ENCODE data around the gene ZBTB17. TPM values are rescaled to one million over a fixed set of nuclear protein-coding genes. Genes with fewer than 3 reads are reported as not detected.

The ZBTB17 gene
- total RNA-seq, 1 donor from 2014 or later, result 38.5 TPM

DNA sequence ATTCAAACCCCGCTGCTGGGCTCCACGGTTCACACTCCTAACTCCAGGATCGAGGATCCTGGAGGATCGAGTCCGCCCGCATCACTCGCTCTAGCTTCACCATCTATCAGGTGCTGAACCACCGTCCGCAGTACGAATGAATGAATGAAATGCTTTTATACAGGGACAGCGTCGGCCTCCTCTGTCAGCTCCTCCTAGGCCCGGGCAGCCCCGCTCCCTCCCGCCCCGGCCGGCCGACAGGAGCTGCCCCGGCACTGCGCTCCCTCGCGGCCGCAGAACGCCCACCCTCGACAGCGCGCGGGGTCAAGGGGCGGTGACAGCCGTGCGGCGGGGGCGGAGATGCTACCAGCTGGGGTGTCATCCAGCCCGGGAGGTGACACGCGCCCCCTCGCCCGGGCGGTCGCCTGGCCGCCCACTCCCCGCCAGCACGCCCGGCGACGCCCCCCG, 520 bp downstream of the ZBTB17 start:
- Histone ChIP-seq H3K36me3 (peaks cover 0 to 6% of the 10 kb centered on the region in 2 donors), H3K4me3 (peak overlapping the region; percentile 81 to 89), H3K27ac (peak overlapping the region; percentile 86), H3K4me1 (peaks cover 29% of the 10 kb centered on the region), H3K9me3 (no peaks in the 10 kb centered on the region), H3K27me3 (no peaks in the 10 kb centered on the region)
- no peak for TF ChIP-seq POLR2A (IDR thresholded peaks at IDR 0.05)
- TF ChIP-seq CTCF (IDR thresholded peaks at IDR 0.05), result no peak
- no peak for TF ChIP-seq POLR2AphosphoS5 (IDR thresholded peaks at IDR 0.05; ENCODE audit: insufficient read depth in 1 of 2, low read depth in 1 of 2)
- intact Hi-C loops (cut with DNase I), result no loop called here
- DNase-seq (ENCODE audit: extremely low spot score in 2 of 2), result no peak

DNA sequence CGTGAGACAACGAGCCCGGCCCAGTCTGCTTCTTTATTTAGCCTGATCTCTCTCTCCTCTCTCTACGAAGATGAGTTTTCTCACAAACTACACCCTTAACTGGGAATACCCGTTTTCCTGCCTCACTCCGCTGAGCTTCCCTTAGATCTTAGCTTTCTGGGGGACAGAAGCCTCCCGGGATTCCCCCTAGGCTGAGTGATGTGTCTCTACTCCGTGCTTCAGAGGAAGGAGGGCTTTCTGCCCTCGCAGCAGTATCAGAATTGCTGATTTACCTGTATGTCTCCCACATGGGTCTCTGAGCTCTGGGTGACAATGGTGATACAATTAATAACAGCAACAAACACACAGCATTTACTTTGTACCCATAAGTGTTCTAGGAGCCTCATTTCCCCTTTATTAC, 1.0 kb downstream of the ZBTB17 start:
- H3K27me3 ChIP-seq, result no peaks in the 10 kb centered on the region
- H3K27ac ChIP-seq, result no peak overlapping the region
- TF ChIP-seq POLR2AphosphoS5 (IDR thresholded peaks at IDR 0.05; ENCODE audit: insufficient read depth in 1 of 2, low read depth in 1 of 2) (no peak), CTCF (IDR thresholded peaks at IDR 0.05) (no peak), POLR2A (IDR thresholded peaks at IDR 0.05) (no peak)
- peaks cover 0 to 6% of the 10 kb centered on the region in 2 donors for H3K36me3 ChIP-seq
- no peaks in the 10 kb centered on the region for H3K9me3 ChIP-seq
- H3K4me1 ChIP-seq, result peaks cover 29% of the 10 kb centered on the region
- DNase-seq (ENCODE audit: extremely low spot score in 2 of 2), result no peak
- peak overlapping the region; percentile 81 to 89 for H3K4me3 ChIP-seq
- intact Hi-C loops (cut with DNase I), result no loop called here

GRCh38 chr1:15973772-15974171, 2.1 kb downstream of the ZBTB17 start:
- TF ChIP-seq POLR2AphosphoS5 (IDR thresholded peaks at IDR 0.05; ENCODE audit: insufficient read depth in 1 of 2, low read depth in 1 of 2), result no peak
- TF ChIP-seq POLR2A (IDR thresholded peaks at IDR 0.05), result no peak
- no peak for TF ChIP-seq CTCF (IDR thresholded peaks at IDR 0.05)
- Histone ChIP-seq H3K27me3 (no peaks in the 10 kb centered on the region), H3K27ac (no peak overlapping the region), H3K4me1 (peaks cover 29% of the 10 kb centered on the region), H3K9me3 (no peaks in the 10 kb centered on the region), H3K36me3 (peaks cover 0 to 14% of the 10 kb centered on the region in 2 donors), H3K4me3 (no peak overlapping the region)
- intact Hi-C loops (cut with DNase I), result no loop called here
- no peak for DNase-seq (ENCODE audit: extremely low spot score in 2 of 2)

GRCh38 chr1:15972409-15972808, 3.5 kb downstream of the ZBTB17 start:
- Histone ChIP-seq H3K27ac (no peak overlapping the region), H3K36me3 (peaks cover 0 to 14% of the 10 kb centered on the region in 2 donors), H3K27me3 (no peaks in the 10 kb centered on the region), H3K9me3 (no peaks in the 10 kb centered on the region), H3K4me3 (no peak overlapping the region), H3K4me1 (peaks cover 29% of the 10 kb centered on the region)
- intact Hi-C loops (cut with DNase I), result no loop called here
- DNase-seq (ENCODE audit: extremely low spot score in 2 of 2), result no peak
- TF ChIP-seq POLR2AphosphoS5 (IDR thresholded peaks at IDR 0.05; ENCODE audit: insufficient read depth in 1 of 2, low read depth in 1 of 2) (no peak), CTCF (IDR thresholded peaks at IDR 0.05) (no peak), POLR2A (IDR thresholded peaks at IDR 0.05) (no peak)

DNA sequence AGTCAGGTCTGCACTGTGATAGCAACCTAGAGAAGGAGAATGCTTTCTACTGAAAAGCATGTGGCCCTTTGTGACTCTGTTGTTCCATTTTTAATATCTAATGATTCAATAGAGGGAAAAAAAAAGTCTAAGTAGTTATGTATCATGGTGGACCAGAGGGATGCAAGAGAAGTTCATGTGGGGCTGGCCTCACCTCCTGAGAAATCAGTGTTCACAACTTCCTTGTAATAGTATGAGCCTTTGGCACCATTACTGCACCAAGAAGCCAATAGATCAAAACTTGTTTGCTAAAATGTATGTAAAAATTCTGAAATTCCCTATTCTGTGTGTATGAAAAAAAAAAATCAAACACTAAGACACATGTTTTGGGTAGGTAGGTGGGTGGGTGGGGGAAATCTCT, 5.0 kb downstream of the ZBTB17 start:
- DNase-seq (ENCODE audit: extremely low spot score in 2 of 2), result no peak
- Histone ChIP-seq H3K36me3 (peaks cover 0 to 14% of the 10 kb centered on the region in 2 donors), H3K4me1 (peaks cover 40% of the 10 kb centered on the region), H3K27ac (no peak overlapping the region), H3K9me3 (no peaks in the 10 kb centered on the region), H3K27me3 (no peaks in the 10 kb centered on the region), H3K4me3 (no peak overlapping the region)
- no peak for TF ChIP-seq POLR2AphosphoS5 (IDR thresholded peaks at IDR 0.05; ENCODE audit: insufficient read depth in 1 of 2, low read depth in 1 of 2)
- no peak for TF ChIP-seq POLR2A (IDR thresholded peaks at IDR 0.05)
- TF ChIP-seq CTCF (IDR thresholded peaks at IDR 0.05), result no peak
- intact Hi-C loops (cut with DNase I), result no loop called here
